ENCODE data around the gene CLSTN2. TPM values are rescaled to one million over a fixed set of nuclear protein-coding genes. Genes with fewer than 3 reads are reported as not detected.

CLSTN2 gene
- total and polyA plus RNA-seq, 2 donors from 2014 or later, result 2.0 to 12.0 TPM

DNA sequence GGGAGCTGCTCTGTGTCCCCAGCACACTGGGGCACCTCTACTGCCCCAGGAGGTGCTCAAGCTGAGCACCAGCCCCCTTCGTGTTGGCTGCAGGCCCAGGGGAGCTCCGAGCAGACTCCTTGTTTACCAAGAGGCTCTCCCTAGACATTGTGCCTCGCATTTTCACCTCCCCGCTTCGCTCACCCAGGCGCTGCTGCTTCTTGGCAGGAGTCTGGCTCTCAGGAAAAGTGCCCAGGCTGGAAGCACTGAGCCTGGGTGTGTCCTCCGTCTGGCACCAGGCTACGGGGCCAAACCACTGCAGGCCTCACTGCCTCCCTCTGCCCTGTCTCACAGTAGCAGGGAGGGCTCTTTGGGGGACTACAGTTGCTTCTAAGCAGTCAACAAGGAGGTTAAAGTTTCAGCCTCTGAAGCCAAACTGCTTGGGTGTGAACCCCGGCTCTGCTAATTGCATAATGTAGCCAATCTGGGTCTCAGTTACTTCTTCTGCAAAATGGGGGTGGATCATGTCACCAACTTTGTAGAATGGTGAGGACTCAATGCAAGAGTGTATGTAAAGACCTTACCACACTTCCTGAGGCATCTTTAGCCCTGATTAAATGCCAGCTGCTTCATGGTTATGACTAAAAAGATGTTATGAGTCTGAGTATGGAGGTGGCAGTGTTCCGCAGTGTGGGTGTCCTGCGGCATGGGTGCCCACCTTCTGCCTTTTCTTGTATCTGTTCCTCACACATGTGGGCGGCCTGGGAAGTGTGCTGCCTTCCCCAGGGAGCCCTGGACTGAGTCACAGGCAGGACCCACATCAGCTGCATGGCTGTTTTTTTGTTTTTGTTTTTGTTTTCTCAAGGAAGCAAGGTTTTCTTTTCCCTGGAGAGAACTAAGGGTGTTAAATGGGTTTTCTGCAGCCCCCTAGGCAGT, 88.9 kb downstream of the CLSTN2 start:
- H3K27me3 ChIP-seq (ENCODE audit: control insufficient read depth, insufficient read depth, low read length), result no peaks in the 10 kb centered on the region
- intact Hi-C loops (cut with DNase I), result no loop called here
- H3K4me3 ChIP-seq (ENCODE audit: low read length in 3 of 3), result no peak overlapping the region
- no peaks in the 10 kb centered on the region for H3K4me1 ChIP-seq (ENCODE audit: control insufficient read depth in 2 of 3, insufficient read depth in 2 of 3, low read depth in 1 of 3, low read length in 3 of 3)
- no peak for FAIRE-seq
- H3K36me3 ChIP-seq (ENCODE audit: control insufficient read depth in 2 of 3, insufficient read depth in 3 of 3, low read length in 3 of 3), result no peaks in the 10 kb centered on the region
- DNase-seq, result peak in 1 of 5 donors; percentile 5
- H3K9me3 ChIP-seq (ENCODE audit: control insufficient read depth in 2 of 3, insufficient read depth in 1 of 3, low read length in 3 of 3), result no peaks in the 10 kb centered on the region
- TF ChIP-seq, protein P1, sequence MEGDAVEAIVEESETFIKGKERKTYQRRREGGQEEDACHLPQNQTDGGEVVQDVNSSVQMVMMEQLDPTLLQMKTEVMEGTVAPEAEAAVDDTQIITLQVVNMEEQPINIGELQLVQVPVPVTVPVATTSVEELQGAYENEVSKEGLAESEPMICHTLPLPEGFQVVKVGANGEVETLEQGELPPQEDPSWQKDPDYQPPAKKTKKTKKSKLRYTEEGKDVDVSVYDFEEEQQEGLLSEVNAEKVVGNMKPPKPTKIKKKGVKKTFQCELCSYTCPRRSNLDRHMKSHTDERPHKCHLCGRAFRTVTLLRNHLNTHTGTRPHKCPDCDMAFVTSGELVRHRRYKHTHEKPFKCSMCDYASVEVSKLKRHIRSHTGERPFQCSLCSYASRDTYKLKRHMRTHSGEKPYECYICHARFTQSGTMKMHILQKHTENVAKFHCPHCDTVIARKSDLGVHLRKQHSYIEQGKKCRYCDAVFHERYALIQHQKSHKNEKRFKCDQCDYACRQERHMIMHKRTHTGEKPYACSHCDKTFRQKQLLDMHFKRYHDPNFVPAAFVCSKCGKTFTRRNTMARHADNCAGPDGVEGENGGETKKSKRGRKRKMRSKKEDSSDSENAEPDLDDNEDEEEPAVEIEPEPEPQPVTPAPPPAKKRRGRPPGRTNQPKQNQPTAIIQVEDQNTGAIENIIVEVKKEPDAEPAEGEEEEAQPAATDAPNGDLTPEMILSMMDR (IDR thresholded peaks at IDR 0.05; ENCODE audit: borderline replicate concordance, extremely low read depth, insufficient read depth), result no peak
- H3K27ac ChIP-seq (ENCODE audit: low read depth in 2 of 2, low read length in 2 of 2), result no peak overlapping the region
- no peak overlapping the region for H3K9ac ChIP-seq (ENCODE audit: low read length in 3 of 3)

DNA sequence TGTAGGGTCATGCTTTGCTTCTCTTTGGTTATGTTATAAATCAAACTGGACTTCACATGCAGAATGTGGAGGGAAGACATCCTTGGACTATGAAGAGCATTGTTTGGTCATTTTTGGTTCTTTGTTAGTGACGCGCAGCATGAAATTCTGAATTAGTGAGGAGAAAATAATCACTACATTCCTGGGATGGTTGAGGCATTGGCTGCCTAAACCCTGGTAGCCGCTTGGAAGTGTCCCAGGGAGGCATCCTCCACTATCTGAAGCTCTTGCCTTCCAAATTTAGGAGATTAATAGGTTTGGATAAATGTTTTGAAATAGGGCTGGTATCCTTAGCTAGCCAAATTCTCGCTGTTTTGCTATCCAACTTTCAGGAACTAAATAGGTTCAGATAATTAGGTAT, 96.2 kb downstream of the CLSTN2 start:
- no peaks in the 10 kb centered on the region for H3K27me3 ChIP-seq (ENCODE audit: control insufficient read depth, insufficient read depth, low read length)
- TF ChIP-seq, protein P1 (IDR thresholded peaks at IDR 0.05; ENCODE audit: borderline replicate concordance, extremely low read depth, insufficient read depth), result no peak
- H3K4me3 ChIP-seq (ENCODE audit: low read length in 3 of 3), result no peak overlapping the region
- DNase-seq, result no peak
- H3K9me3 ChIP-seq (ENCODE audit: control insufficient read depth in 2 of 3, insufficient read depth in 1 of 3, low read length in 3 of 3), result no peaks in the 10 kb centered on the region
- H3K36me3 ChIP-seq (ENCODE audit: control insufficient read depth in 2 of 3, insufficient read depth in 3 of 3, low read length in 3 of 3), result no peaks in the 10 kb centered on the region
- no peak overlapping the region for H3K27ac ChIP-seq (ENCODE audit: low read depth in 2 of 2, low read length in 2 of 2)
- intact Hi-C loops (cut with DNase I), result no loop called here
- no peak overlapping the region for H3K9ac ChIP-seq (ENCODE audit: low read length in 3 of 3)
- FAIRE-seq, result no peak
- H3K4me1 ChIP-seq (ENCODE audit: control insufficient read depth in 2 of 3, insufficient read depth in 2 of 3, low read depth in 1 of 3, low read length in 3 of 3), result no peaks in the 10 kb centered on the region

DNA sequence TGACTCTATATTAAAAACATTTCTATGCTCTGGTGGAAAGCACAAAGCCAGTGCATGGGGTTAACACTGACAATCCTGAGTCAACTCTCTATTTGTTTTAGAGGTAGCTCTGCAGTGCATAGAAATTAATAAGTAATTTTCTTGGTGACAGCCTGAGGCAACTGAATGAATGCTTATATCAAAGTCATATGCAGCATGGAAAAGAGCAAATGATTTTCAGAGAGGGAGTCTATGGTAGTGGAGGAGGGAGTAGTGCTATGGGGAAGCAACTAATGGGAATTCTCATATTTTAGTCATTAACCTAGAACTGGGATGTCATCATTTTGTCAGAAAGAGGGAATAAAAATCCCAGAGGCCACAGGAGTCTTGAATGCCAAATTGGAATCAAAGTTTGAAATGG, 99.1 kb downstream of the CLSTN2 start:
- FAIRE-seq (no peak), DNase-seq (no peak)
- H3K27me3 ChIP-seq (ENCODE audit: control insufficient read depth, insufficient read depth, low read length), result no peaks in the 10 kb centered on the region
- H3K4me3 ChIP-seq (ENCODE audit: low read length in 3 of 3), result no peak overlapping the region
- no peak overlapping the region for H3K27ac ChIP-seq (ENCODE audit: low read depth in 2 of 2, low read length in 2 of 2)
- intact Hi-C loops (cut with DNase I), result no loop called here
- H3K9me3 ChIP-seq (ENCODE audit: control insufficient read depth in 2 of 3, insufficient read depth in 1 of 3, low read length in 3 of 3), result no peaks in the 10 kb centered on the region
- TF ChIP-seq, protein P1 (IDR thresholded peaks at IDR 0.05; ENCODE audit: borderline replicate concordance, extremely low read depth, insufficient read depth), result no peak
- no peaks in the 10 kb centered on the region for H3K36me3 ChIP-seq (ENCODE audit: control insufficient read depth in 2 of 3, insufficient read depth in 3 of 3, low read length in 3 of 3)
- no peak overlapping the region for H3K9ac ChIP-seq (ENCODE audit: low read length in 3 of 3)
- no peaks in the 10 kb centered on the region for H3K4me1 ChIP-seq (ENCODE audit: control insufficient read depth in 2 of 3, insufficient read depth in 2 of 3, low read depth in 1 of 3, low read length in 3 of 3)

Measured in kidney (tissue), 14 donors.